ENCODE data around the gene HNRNPDL.

Gene HNRNPDL

GRCh38 chr4:82373816-82374625 is 56.2 kb downstream of the HNRNPDL start, which contains the start of gene HNRNPD (continued):
- TF ChIP-seq ZBTB11 (tag by site-specific recombination; conservative IDR thresholded peaks at IDR 0.05; ENCODE audit: low read depth) (peak; percentile 98), GLIS1 (tag by site-specific recombination; IDR thresholded peaks at IDR 0.05) (peak; percentile 70), YY1 (tag by site-specific recombination; IDR thresholded peaks at IDR 0.05) (peak; percentile 92), ZNF600 (tag by site-specific recombination; IDR thresholded peaks at IDR 0.05) (peak; percentile 81), ZNF629 (tag by site-specific recombination; IDR thresholded peaks at IDR 0.05) (peak; percentile 90), ZNF202 (tag by site-specific recombination; IDR thresholded peaks at IDR 0.05; ENCODE audit: borderline replicate concordance) (no peak), ZNF660 (tag by site-specific recombination; IDR thresholded peaks at IDR 0.05) (peak; percentile 100), ZNF518A (tag by site-specific recombination; conservative IDR thresholded peaks at IDR 0.05; ENCODE audit: low read depth) (peak; percentile 80), ZNF596 (tag by site-specific recombination; IDR thresholded peaks at IDR 0.05) (peak; percentile 54; the same call in 1 of the 2 replicates), ZNF37A (tag by site-specific recombination; IDR thresholded peaks at IDR 0.05) (no peak), ZNF580 (tag by site-specific recombination; IDR thresholded peaks at IDR 0.05) (peak; percentile 100), RBAK (tag by site-specific recombination; IDR thresholded peaks at IDR 0.05) (no peak), ZNF692 (tag by site-specific recombination; IDR thresholded peaks at IDR 0.05) (peak; percentile 81), ZFP69B (tag by site-specific recombination; IDR thresholded peaks at IDR 0.05) (peak; percentile 77; the same call in 1 of the 2 replicates), ZNF18 (tag by site-specific recombination; IDR thresholded peaks at IDR 0.05) (0 out of 2 replicates have a peak, but pooled peaks have one; percentile 74), ZBTB44 (tag by site-specific recombination; IDR thresholded peaks at IDR 0.05) (peak; percentile 86), ZNF211 (tag by site-specific recombination; IDR thresholded peaks at IDR 0.05; ENCODE audit: low read depth) (no peak), ZBTB21 (tag by site-specific recombination; IDR thresholded peaks at IDR 0.05) (peak; percentile 85), ZNF155 (tag by site-specific recombination; IDR thresholded peaks at IDR 0.05) (no peak), KLF7 (tag by site-specific recombination; IDR thresholded peaks at IDR 0.05; ENCODE audit: borderline replicate concordance) (peak; percentile 99), ZNF24 (tag by site-specific recombination; IDR thresholded peaks at IDR 0.05) (peak; percentile 84), ZNF23 (tag by site-specific recombination; IDR thresholded peaks at IDR 0.05; ENCODE audit: borderline replicate concordance) (no peak), ZNF335 (tag by site-specific recombination; conservative IDR thresholded peaks at IDR 0.05) (peak; percentile 63), ZNF274 (IDR thresholded peaks at IDR 0.05; ENCODE audit: low read length) (no peak), ZNF274 (tag by site-specific recombination; IDR thresholded peaks at IDR 0.05; ENCODE audit: borderline replicate concordance) (no peak), TCF7L2 (IDR thresholded peaks at IDR 0.05; ENCODE audit: borderline replicate concordance, low read depth, low read length) (no peak)

Measured in HEK293 (cell line).